Measurements from ENCODE around the gene PYGO1.
"Not testable (repeated sequence)": the region's sequence is repeated elsewhere in the genome, so short reads cannot be mapped to it uniquely, and the experiment has no call there.

Gene PYGO1, protein sequence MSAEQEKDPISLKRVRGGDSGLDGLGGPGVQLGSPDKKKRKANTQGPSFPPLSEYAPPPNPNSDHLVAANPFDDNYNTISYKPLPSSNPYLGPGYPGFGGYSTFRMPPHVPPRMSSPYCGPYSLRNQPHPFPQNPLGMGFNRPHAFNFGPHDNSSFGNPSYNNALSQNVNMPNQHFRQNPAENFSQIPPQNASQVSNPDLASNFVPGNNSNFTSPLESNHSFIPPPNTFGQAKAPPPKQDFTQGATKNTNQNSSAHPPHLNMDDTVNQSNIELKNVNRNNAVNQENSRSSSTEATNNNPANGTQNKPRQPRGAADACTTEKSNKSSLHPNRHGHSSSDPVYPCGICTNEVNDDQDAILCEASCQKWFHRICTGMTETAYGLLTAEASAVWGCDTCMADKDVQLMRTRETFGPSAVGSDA

DNA sequence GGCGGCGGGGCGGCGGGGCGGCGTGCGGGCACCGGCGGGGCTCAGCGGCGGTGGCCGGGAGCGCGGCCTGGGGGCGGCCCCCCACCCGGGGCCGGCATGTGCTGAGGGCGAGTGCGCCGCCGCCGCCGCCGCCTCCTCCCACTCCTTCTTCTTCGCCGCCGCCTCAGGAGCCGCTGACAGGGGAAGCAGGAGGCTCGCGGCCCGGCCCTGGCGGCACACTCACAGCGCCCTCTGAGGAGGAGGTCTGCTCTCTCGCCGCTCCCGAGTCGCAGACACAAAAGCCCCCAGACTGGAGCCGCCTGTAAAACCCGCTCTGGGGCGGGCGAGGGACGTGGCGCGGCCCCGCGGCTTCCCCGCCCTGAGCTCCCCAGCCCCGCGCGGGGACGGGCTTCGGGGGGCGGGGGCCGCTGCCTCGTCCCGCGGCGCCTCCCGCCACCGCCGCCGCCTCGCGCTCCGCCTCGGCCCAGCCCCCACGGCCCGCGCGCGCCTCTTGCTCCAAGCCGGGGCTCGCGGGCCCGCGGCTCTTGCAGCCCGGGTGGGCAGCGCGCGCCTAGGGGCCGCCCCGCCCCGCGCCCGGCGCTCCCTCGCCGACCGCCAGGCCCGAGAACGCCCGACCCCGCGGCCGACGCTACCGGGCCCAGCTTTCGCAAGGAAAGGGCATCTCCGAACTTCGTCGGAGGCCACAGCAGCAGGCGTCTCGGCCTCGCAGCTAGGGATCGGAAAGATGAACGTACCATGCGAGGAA, at the start of gene PYGO1:
Gene PYGO1, minus strand, starts transcription at position 276 of the 745 bp plus-strand sequence. CDS start 462 bp downstream, outside the sequence.
- peak; percentile 8 to 61 for DNase-seq

DNA sequence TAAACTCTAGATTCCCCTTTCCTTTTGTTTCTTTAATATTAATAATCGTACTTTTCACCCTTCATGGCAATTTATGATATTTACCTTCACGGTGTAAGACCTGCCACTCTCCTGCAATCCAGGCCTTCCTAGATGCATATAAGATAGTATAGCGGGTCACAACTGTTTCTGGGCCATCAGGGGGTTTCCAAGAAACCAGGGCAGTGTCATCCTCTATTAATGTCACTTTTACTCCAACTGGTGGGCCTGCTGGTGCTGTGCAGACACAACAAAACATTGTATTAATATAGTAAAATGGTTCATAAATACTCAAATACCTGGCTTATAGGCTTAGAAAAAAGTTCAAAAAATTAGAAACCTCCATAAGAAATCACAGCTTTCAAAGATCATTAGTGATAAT, 48.9 kb upstream of the PYGO1 start:
- DNase-seq: no peak

GRCh38 chr15:55633731-55634130, 45.6 kb upstream of the PYGO1 start:
- no peak for DNase-seq

- DNase-seq: no peak
Measured at GRCh38 chr15:55632434-55632833, 44.3 kb upstream of the PYGO1 start.

DNA sequence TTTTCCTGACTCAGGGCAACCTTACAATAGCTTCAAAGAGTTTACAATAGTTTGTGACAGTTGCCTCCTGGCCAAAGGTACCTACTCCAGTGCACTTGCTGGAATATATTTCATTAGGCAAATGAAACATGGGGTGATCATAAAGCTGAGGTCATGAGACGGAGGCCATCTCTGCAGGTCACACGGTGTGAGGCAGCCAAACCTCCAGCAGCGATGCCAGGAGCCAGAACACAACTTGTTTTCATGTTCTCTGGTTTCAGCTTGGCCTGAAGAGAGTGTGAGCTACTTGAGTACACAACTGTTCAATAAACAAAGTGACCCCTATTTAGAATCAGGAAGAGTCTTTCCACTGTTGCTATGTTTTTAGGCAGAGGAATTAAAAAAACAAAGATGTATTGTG, 42.7 kb upstream of the PYGO1 start:
- DNase-seq: no peak

DNA sequence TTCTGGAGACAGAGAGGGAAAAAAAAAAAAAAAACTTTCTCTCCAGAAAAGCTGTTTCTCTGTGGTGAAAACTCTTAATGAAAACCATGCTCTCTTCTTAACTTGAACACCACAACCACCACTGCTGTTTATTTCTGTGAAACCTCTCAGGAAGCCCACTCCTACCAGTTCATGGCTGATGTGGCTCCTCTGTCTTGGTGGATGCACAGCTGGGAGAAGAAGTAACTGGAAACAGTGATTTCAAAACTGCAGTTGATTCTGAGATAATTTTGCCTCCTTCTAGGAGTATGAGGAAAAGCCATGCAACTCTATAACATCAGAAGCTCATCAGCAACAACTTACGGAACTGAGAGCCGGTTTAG, 40.2 kb upstream of the PYGO1 start:
- no peak for DNase-seq

DNA sequence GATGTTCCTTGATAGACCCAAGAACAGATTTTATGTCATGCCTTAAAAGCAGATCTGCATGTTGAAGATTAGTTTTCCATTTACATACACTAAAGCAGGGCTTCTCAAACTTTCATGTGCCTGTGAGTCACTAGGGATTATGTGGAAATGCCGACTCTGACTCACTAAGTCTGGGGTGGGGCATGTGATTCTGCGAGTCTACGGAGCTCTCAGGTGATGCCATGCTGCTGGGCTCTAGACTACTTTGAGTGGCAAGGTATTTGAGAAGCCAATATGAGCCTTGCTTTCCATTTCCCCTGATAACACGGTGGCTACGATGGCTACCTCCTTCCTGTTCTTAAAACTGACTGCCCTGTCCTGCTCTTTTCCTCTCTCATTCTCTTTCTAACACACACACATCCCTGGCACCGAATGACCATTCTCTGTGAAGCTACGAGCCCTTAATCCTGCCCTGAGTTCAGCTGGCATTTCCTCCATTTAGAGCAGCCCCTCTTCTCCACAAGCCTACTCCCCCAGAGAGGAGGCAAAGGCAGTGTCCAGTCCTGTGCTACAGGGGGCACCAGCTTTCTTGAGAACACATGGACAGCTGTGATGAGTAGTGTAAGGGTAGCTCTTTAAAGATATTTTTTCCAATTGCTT, 39.7 kb upstream of the PYGO1 start:
- no peak for DNase-seq

DNA sequence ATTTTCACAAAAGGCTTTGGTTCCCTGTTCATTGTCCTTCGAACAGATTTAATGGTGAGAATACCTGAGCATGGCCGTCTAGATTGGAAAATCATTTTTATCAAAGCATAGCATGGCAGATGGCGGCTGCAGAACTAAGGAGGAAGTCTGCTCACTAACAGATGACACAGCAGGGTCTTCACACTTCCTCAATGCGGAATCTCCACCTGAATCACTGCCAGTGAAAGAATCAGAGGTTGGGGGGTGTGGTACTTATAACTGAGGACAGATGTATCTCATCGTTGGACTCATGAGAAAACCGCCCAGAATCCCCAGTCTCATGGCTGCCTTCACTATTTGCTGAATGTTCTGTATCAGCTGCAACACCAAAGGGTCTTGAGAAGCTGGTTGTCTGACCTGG, 31.6 kb upstream of the PYGO1 start:
- DNase-seq: no peak

- no peak for DNase-seq
Measured at GRCh38 chr15:55618387-55618786, 30.2 kb upstream of the PYGO1 start.

GRCh38 chr15:55615445-55615844, 27.3 kb upstream of the PYGO1 start:
- DNase-seq: no peak

GRCh38 chr15:55613727-55614126, 25.6 kb upstream of the PYGO1 start:
- DNase-seq: no peak

DNA sequence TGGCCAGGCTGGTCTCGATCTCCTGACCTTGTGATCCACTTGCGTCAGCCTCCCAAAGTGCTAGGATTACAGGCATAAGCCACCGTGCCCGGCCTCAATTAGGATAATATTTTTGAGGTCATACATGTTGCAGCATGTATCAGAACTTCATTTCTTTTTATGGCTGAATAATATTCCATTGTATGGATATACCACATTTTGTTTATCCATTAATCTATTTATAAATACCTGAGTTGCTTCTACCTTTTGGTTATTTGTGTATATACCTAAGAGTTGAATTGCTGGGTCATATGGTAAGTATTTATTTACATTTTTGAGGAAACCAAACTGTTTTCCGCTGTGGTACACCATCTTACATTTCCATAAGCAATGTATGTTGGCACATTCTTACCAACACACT, 18.1 kb upstream of the PYGO1 start:
- DNase-seq: no peak

DNA sequence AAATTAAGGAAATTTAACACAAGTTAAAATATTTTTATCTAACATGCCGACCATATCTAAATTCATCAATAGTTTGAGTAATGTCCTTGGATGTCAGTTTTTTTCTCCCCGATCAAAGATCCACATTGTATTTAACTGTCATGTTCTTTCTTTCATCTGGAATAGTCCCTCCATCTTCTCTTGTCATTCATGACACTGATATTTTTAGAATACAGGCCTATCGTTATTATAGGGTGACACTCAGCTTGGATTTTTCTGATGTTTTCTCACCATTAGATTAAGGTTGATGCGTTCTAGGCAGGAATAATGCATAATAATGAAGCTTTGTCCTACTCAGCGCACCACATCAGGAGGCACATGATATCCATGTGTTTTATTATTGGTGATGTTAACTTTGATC, 13.2 kb upstream of the PYGO1 start:
- DNase-seq: no peak

GRCh38 chr15:55599439-55599838, 11.3 kb upstream of the PYGO1 start:
- no peak for DNase-seq

DNA sequence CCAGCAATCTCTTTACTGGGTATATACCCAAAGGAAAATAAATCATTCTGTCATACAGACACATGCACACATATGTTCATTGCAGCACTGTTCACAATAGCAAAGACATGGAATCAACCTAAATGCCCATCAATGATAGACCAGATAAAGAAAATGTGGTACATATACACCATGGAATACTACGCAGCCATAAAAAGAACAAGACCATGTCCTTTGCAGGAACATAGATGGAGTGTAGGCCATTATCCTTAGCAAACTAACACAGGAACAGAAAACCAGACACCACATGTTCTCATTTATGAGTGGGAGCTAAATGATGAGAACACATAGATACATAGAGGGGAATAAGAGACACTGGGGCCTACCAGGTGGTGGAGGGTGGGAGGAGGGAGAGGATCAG, 4.9 kb upstream of the PYGO1 start:
- DNase-seq: not testable (repeated sequence)

DNA sequence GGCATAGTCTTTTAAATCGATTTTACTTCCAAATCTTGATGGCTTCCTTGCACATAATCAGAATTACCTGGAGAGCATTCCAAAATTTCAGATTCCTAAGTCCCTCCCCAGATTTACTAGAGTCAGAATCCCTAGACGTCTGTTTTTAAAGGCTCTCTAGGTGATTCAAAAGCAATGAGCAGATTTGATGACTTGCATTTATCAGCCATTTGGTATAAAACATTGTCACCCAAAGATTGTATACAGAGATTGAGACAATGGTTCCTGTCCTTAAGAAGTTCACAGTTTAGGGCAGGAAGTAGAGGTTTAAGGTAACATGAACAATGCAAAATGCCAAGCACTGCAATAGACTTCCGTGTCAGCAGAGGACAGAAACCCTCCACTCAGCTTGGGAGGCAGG, 2.6 kb upstream of the PYGO1 start:
- no peak for DNase-seq

- no peak for DNase-seq
Measured at GRCh38 chr15:55589287-55589686, 1.1 kb upstream of the PYGO1 start.

- DNase-seq: no peak
Measured at GRCh38 chr15:55588815-55589115, 620 bp upstream of the PYGO1 start.

- peak in 1 of 2 experiments; percentile 28 for DNase-seq
Measured at GRCh38 chr15:55587321-55588069, 650 bp downstream of the PYGO1 start.

GRCh38 chr15:55586808-55587207, 1.3 kb downstream of the PYGO1 start:
- no peak for DNase-seq

DNA sequence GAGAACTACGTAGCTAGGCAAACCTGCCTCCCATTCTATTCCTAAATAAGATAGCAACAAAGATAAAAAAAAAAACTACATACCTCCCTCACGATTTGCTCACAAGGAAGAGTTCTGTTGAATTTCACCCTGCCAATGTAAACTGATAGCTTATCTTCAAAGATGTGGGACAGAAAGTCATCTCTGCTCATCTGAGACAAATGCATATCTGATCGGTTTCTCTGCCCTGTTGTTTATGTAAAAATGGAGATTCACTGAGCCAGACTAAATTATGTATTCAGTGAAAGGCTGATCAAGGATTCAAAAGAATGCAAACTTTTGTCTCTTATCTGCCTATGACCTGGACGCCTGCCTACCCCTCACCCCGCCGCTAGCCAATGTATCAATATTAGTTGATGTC, 11.2 kb downstream of the PYGO1 start:
- no peak for DNase-seq

- no peak for DNase-seq
Measured at GRCh38 chr15:55574096-55574495, 14.0 kb downstream of the PYGO1 start.

- DNase-seq: no peak
Measured at GRCh38 chr15:55573224-55573623, 14.9 kb downstream of the PYGO1 start.

All from NCI-H446 (cell line).